Measurements from ENCODE around the gene CACNG7.

CACNG7 gene

DNA sequence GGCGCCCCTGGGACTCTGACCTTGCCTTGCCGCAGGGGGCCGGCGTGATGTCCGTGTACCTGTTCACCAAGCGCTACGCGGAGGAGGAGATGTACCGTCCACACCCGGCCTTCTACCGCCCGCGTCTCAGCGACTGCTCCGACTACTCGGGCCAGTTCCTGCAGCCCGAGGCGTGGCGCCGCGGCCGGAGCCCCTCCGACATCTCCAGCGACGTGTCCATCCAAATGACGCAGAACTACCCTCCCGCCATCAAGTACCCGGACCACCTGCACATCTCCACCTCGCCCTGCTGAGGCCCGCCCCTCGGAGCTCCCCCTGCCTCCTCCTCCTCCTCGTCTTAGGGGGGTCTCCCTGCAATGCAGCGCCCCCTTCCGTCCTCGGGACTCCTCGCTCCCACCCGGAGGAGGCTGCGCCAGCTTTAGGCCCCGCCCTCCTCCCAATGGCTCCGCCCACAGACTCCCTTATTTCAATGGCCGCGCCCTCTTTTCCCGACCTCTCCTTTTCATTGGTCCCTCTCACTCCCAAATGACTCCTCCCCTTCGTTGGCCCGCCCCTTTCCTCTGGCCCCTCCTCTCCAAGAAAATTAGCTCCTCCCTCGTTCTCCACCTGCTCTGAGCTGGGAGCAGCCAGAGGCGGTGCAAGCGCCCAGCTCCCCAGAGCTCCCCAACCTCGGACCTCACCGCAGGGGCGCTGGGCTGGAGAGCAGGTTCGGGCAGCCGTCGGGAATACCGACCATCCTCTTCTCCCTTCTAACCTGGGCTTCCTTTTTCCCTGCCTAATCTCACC is 33.1 kb downstream of the CACNG7 start:
- Histone ChIP-seq H3K9ac (no peak overlapping the region), H4K20me1 (ENCODE audit: insufficient read depth) (no peaks in the 10 kb centered on the region), H2AFZ (ENCODE audit: low read depth) (no peak overlapping the region), H3K27ac (no peak overlapping the region), H3K79me2 (ENCODE audit: insufficient read depth, low read depth) (no peaks in the 10 kb centered on the region), H3K4me3 (IDR thresholded peaks at IDR 0.05; ENCODE audit: insufficient read depth, low read depth, low read length) (no peak overlapping the region), H3K27me3 (ENCODE audit: insufficient read depth, low read depth) (no peaks in the 10 kb centered on the region; the same call in 1 of the 2 replicates), H3K4me2 (no peak overlapping the region), H3K36me3 (ENCODE audit: insufficient read depth) (no peaks in the 10 kb centered on the region), H3K4me1 (ENCODE audit: low read depth, poor library complexity, severe bottlenecking) (no peaks in the 10 kb centered on the region)
- TF ChIP-seq, protein P1, sequence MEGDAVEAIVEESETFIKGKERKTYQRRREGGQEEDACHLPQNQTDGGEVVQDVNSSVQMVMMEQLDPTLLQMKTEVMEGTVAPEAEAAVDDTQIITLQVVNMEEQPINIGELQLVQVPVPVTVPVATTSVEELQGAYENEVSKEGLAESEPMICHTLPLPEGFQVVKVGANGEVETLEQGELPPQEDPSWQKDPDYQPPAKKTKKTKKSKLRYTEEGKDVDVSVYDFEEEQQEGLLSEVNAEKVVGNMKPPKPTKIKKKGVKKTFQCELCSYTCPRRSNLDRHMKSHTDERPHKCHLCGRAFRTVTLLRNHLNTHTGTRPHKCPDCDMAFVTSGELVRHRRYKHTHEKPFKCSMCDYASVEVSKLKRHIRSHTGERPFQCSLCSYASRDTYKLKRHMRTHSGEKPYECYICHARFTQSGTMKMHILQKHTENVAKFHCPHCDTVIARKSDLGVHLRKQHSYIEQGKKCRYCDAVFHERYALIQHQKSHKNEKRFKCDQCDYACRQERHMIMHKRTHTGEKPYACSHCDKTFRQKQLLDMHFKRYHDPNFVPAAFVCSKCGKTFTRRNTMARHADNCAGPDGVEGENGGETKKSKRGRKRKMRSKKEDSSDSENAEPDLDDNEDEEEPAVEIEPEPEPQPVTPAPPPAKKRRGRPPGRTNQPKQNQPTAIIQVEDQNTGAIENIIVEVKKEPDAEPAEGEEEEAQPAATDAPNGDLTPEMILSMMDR (conservative IDR thresholded peaks at IDR 0.05; ENCODE audit: low read depth, low read length), result no peak

DNA sequence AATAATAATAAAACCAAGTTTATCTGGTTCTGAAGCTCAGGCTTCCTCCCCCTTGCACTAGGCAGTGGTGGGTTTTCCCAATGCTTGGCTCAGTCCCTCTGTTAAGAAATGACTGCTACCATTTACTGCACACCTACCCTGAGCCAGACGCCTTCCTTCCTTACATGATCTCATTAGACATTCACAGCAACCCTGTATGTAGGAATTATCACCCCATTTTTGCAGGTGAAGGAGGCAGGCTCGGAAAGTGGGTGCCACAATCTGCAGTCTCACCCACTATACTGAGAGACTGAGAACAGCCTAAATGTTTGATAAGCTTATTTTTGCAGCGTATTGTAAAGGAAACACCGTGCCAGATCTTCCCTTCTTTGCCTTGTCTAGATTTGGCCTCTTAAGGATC is 35.3 kb downstream of the CACNG7 start:
- Histone ChIP-seq H2AFZ (ENCODE audit: low read depth) (no peak overlapping the region), H3K4me2 (no peak overlapping the region), H3K4me1 (ENCODE audit: low read depth, poor library complexity, severe bottlenecking) (no peaks in the 10 kb centered on the region), H3K79me2 (ENCODE audit: insufficient read depth, low read depth) (no peaks in the 10 kb centered on the region), H3K36me3 (ENCODE audit: insufficient read depth) (no peaks in the 10 kb centered on the region), H3K27ac (no peak overlapping the region), H3K9ac (no peak overlapping the region), H3K27me3 (ENCODE audit: insufficient read depth, low read depth) (no peaks in the 10 kb centered on the region; the same call in 1 of the 2 replicates), H3K4me3 (IDR thresholded peaks at IDR 0.05; ENCODE audit: insufficient read depth, low read depth, low read length) (no peak overlapping the region), H4K20me1 (ENCODE audit: insufficient read depth) (no peaks in the 10 kb centered on the region)
- TF ChIP-seq, protein P1 (conservative IDR thresholded peaks at IDR 0.05; ENCODE audit: low read depth, low read length), result no peak

- no peaks in the 10 kb centered on the region for H3K4me1 ChIP-seq (ENCODE audit: low read depth, poor library complexity, severe bottlenecking)
- no peaks in the 10 kb centered on the region; the same call in 1 of the 2 replicates for H3K27me3 ChIP-seq (ENCODE audit: insufficient read depth, low read depth)
- no peak overlapping the region for H3K4me2 ChIP-seq
- no peak overlapping the region for H3K4me3 ChIP-seq (IDR thresholded peaks at IDR 0.05; ENCODE audit: insufficient read depth, low read depth, low read length)
- H4K20me1 ChIP-seq (ENCODE audit: insufficient read depth), result no peaks in the 10 kb centered on the region
- no peaks in the 10 kb centered on the region for H3K36me3 ChIP-seq (ENCODE audit: insufficient read depth)
- H3K27ac ChIP-seq, result no peak overlapping the region
- no peak overlapping the region for H2AFZ ChIP-seq (ENCODE audit: low read depth)
- no peaks in the 10 kb centered on the region for H3K79me2 ChIP-seq (ENCODE audit: insufficient read depth, low read depth)
- H3K9ac ChIP-seq, result no peak overlapping the region
- TF ChIP-seq, protein P1 (conservative IDR thresholded peaks at IDR 0.05; ENCODE audit: low read depth, low read length), result no peak
These were observed 35.9 kb downstream of the CACNG7 start for GRCh38 chr19:53944933-53945332.

GRCh38 chr19:53945441-53945840 is 36.4 kb downstream of the CACNG7 start:
- Histone ChIP-seq H3K4me3 (IDR thresholded peaks at IDR 0.05; ENCODE audit: insufficient read depth, low read depth, low read length) (no peak overlapping the region), H2AFZ (ENCODE audit: low read depth) (no peak overlapping the region), H3K36me3 (ENCODE audit: insufficient read depth) (no peaks in the 10 kb centered on the region), H4K20me1 (ENCODE audit: insufficient read depth) (no peaks in the 10 kb centered on the region), H3K27ac (no peak overlapping the region), H3K4me2 (no peak overlapping the region), H3K9ac (no peak overlapping the region), H3K79me2 (ENCODE audit: insufficient read depth, low read depth) (no peaks in the 10 kb centered on the region), H3K4me1 (ENCODE audit: low read depth, poor library complexity, severe bottlenecking) (no peaks in the 10 kb centered on the region), H3K27me3 (ENCODE audit: insufficient read depth, low read depth) (no peaks in the 10 kb centered on the region; the same call in 1 of the 2 replicates)
- TF ChIP-seq, protein P1 (conservative IDR thresholded peaks at IDR 0.05; ENCODE audit: low read depth, low read length), result no peak

Measured in KMS-11 (cell line).